H9 (cell line): Measurements from ENCODE around the gene GPRC5D. TPM values are rescaled to one million over a fixed set of nuclear protein-coding genes. Genes with fewer than 3 reads are reported as not detected.

ENCODE experiments used
- DNase-seq: peaks from one replicate; pipeline ENCODE4 v3.0.0-alpha.2; 2017
- H2AFZ ChIP-seq: one replicate; pipeline ENCODE4 v1.6.1; 2013; ENCODE audit warnings: mild to moderate bottlenecking, low read length, control low read depth, moderate library complexity
- H2AK5ac ChIP-seq: 2 replicates; pipeline ENCODE4 v1.6.1; 2013; ENCODE audit warnings: low read length, control low read depth, mixed read lengths; ENCODE audit not compliant: insufficient read length
- H2BK120ac ChIP-seq: one replicate; pipeline ENCODE4 v1.6.1; 2013; ENCODE audit warnings: low read depth, mild to moderate bottlenecking, low read length, control low read depth, inconsistent platforms; ENCODE audit not compliant: poor library complexity, severe bottlenecking
- H2BK12ac ChIP-seq: 2 replicates; pipeline ENCODE4 v1.6.1; 2013; ENCODE audit warnings: low read length, control low read depth, mixed read lengths, low read depth; ENCODE audit not compliant: insufficient read length
- H2BK15ac ChIP-seq: 2 replicates; pipeline ENCODE4 v1.6.1; 2013; ENCODE audit warnings: low read depth, low read length, control low read depth
- H2BK20ac ChIP-seq: one replicate; pipeline ENCODE4 v1.6.1; 2013; ENCODE audit warnings: low read depth, mild to moderate bottlenecking, low read length, control low read depth, inconsistent platforms; ENCODE audit not compliant: poor library complexity, severe bottlenecking
- H2BK5ac ChIP-seq: 2 replicates; pipeline ENCODE4 v1.6.1; 2013; ENCODE audit warnings: low read length, control low read depth, mixed read lengths; ENCODE audit not compliant: insufficient read length
- H3K14ac ChIP-seq: 2 replicates; pipeline ENCODE4 v1.6.1; 2013; ENCODE audit warnings: low read length, control low read depth; ENCODE audit not compliant: insufficient read depth
- H3K18ac ChIP-seq: 2 replicates; pipeline ENCODE4 v1.6.1; 2013; ENCODE audit warnings: low read depth, mild to moderate bottlenecking, mixed read lengths, low read length, control low read depth; ENCODE audit not compliant: insufficient read length
- H3K23ac ChIP-seq: 2 replicates; pipeline ENCODE4 v1.6.1; 2013; ENCODE audit warnings: low read length, control low read depth, mixed read lengths, low read depth; ENCODE audit not compliant: insufficient read length
- H3K23me2 ChIP-seq: 2 replicates; pipeline ENCODE4 v1.6.1; 2013; ENCODE audit warnings: low read depth, mild to moderate bottlenecking, mixed read lengths, low read length, control low read depth; ENCODE audit not compliant: insufficient read length, poor library complexity, severe bottlenecking
- H3K27ac ChIP-seq: 2 replicates; pipeline ENCODE4 v1.5.1; 2013; ENCODE audit warnings: low read length, control low read depth, mixed read lengths, low read depth; ENCODE audit not compliant: insufficient read length
- H3K27me3 ChIP-seq: 2 replicates; pipeline ENCODE4 v1.6.1; 2013; ENCODE audit warnings: low read length, control low read depth, inconsistent platforms; ENCODE audit not compliant: insufficient read depth
- H3K4ac ChIP-seq: 2 replicates; pipeline ENCODE4 v1.6.1; 2013; ENCODE audit warnings: low read depth, mild to moderate bottlenecking, control low read depth, inconsistent platforms, low read length, moderate library complexity
- H3K4me1 ChIP-seq: 2 replicates; pipeline ENCODE4 v1.6.1; 2013; ENCODE audit warnings: low read length, control low read depth, inconsistent platforms; ENCODE audit not compliant: insufficient read depth
- H3K4me2 ChIP-seq: 2 replicates; pipeline ENCODE4 v1.6.1; 2013; ENCODE audit warnings: low read length, control low read depth, mixed read lengths; ENCODE audit not compliant: insufficient read length, insufficient read depth
- H3K56ac ChIP-seq: 2 replicates; pipeline ENCODE4 v1.6.1; 2013; ENCODE audit warnings: low read depth, mild to moderate bottlenecking, mixed read lengths, low read length, control low read depth; ENCODE audit not compliant: insufficient read length
- H3K79me1 ChIP-seq: 2 replicates; pipeline ENCODE4 v1.6.1; 2013; ENCODE audit warnings: low read depth, mild to moderate bottlenecking, moderate library complexity, low read length, control low read depth, inconsistent platforms; ENCODE audit not compliant: insufficient read depth, poor library complexity, severe bottlenecking
- H3K79me2 ChIP-seq: 2 replicates; pipeline ENCODE4 v1.6.1; 2013; ENCODE audit warnings: low read length, control low read depth, inconsistent platforms; ENCODE audit not compliant: insufficient read depth
- H3K9ac ChIP-seq: 2 replicates; pipeline ENCODE4 v1.6.1; 2013; ENCODE audit warnings: low read length, control low read depth, mixed read lengths; ENCODE audit not compliant: insufficient read length; ENCODE audit errors: extremely low read depth
- H3K9me3 ChIP-seq: one replicate; pipeline ENCODE4 v1.6.1; 2013; ENCODE audit warnings: low read depth, low read length, inconsistent platforms; ENCODE audit not compliant: control insufficient read depth
- H3T11ph ChIP-seq: one replicate; pipeline ENCODE4 v1.6.1; 2013; ENCODE audit warnings: mild to moderate bottlenecking, low read length, control low read depth, inconsistent platforms
- H4K20me1 ChIP-seq: one replicate; pipeline ENCODE4 v1.6.1; 2013; ENCODE audit not compliant: control insufficient read depth, insufficient read length, insufficient read depth
- H4K5ac ChIP-seq: 2 replicates; pipeline ENCODE4 v1.6.1; 2013; ENCODE audit warnings: low read depth, mild to moderate bottlenecking, mixed read lengths, low read length, control low read depth; ENCODE audit not compliant: insufficient read length
- H4K8ac ChIP-seq: replicated peaks from 2 replicates; pipeline ENCODE4 v1.6.1; 2013; ENCODE audit warnings: low read length, control low read depth, mixed read lengths, low read depth; ENCODE audit not compliant: insufficient read length
- H4K91ac ChIP-seq: 2 replicates; pipeline ENCODE4 v1.6.1; 2013; ENCODE audit warnings: low read depth, mild to moderate bottlenecking, moderate library complexity, mixed read lengths, low read length, control low read depth; ENCODE audit not compliant: insufficient read length
- H3K27ac Mint-ChIP-seq, 3 experiments: 2 replicates in 2 of 3; 3 replicates in 1 of 3; pipeline ENCODE4 v1.8.0; 2020 to 2021; ENCODE audit warnings: mixed read lengths in 3 of 3, mild to moderate bottlenecking in 1 of 3, moderate library complexity in 1 of 3
- H3K27me3 Mint-ChIP-seq: 2 replicates; pipeline ENCODE4 v1.8.0; 2021; ENCODE audit warnings: low read depth, mild to moderate bottlenecking, moderate library complexity, mixed read lengths
- H3K36me3 Mint-ChIP-seq, 3 experiments: 2 replicates in 2 of 3; 3 replicates in 1 of 3; pipeline ENCODE4 v1.8.0; 2020 to 2021; ENCODE audit warnings: low read depth in 3 of 3, mixed read lengths in 3 of 3; ENCODE audit not compliant: insufficient read depth in 1 of 3
- H3K4me1 Mint-ChIP-seq, 2 experiments: 2 replicates each; pipeline ENCODE4 v1.8.0; 2020; ENCODE audit warnings: mixed read lengths in 2 of 2
- H3K4me3 Mint-ChIP-seq, 2 experiments: 2 replicates in 1 of 2; 3 replicates in 1 of 2; pipeline ENCODE4 v1.8.0; 2020 to 2021; ENCODE audit warnings: mild to moderate bottlenecking in 2 of 2, mixed read lengths in 2 of 2, moderate library complexity in 1 of 2
- H3K9me3 Mint-ChIP-seq, 2 experiments: 2 replicates in 1 of 2; 3 replicates in 1 of 2; pipeline ENCODE4 v1.8.0; 2020; ENCODE audit warnings: mild to moderate bottlenecking in 2 of 2, mixed read lengths in 2 of 2, moderate library complexity in 1 of 2
- CTCF ChIP-seq: fragments of 200-600 bp; sonication (generic); conservative IDR thresholded peaks from 3 replicates; pipeline ENCODE4 v1.8.0; 2021; ENCODE audit warnings: antibody characterized with exemption, mild to moderate bottlenecking
- WGBS: extraction: QIAGEN DNeasy Blood & Tissue Kit; methylation state at CpG from one replicate; pipeline ENCODE4 v1.1.7; 2013; ENCODE audit warnings: missing lambda C conversion rate, low lambda C conversion rate, mixed read lengths; ENCODE audit not compliant: insufficient read length; ENCODE audit errors: extremely low coverage; 5-methylcytosine and 5-hydroxymethylcytosine counted together
- total RNA-seq: library from RNA; stranded (reverse); gene quantifications from 2 replicates; pipeline ENCODE4 v1.2.1, GENCODE V29; 2021

The GPRC5D gene
- total RNA-seq, 1 experiment from 2014 or later = not detected

GRCh38 chr12:12992418-12993130 is 40.6 kb upstream of the GPRC5D start:
- no peak overlapping the region for H3K4me2 ChIP-seq
- no peaks in the 10 kb centered on the region for H3K79me1 ChIP-seq
- H2BK12ac ChIP-seq = no peak overlapping the region
- no peak overlapping the region for H3K9ac ChIP-seq
- no peak overlapping the region for H4K91ac ChIP-seq
- Mint-ChIP-seq H3K4me3 (no peak overlapping the region; a peak in 1 of 5 replicates), H3K36me3 (peaks cover 7 to 15% (median 14%) of the 10 kb centered on the region in 3 experiments; a peak in 6 of 7 replicates), H3K9me3 (no peaks in the 10 kb centered on the region), H3K27me3 (no peaks in the 10 kb centered on the region), H3K4me1 (peaks cover 37 to 40% of the 10 kb centered on the region in 2 experiments), H3K27ac (peak overlapping the region; percentile 11 to 72 (median 45); a peak in 2 of 7 replicates)
- no peak overlapping the region for H3T11ph ChIP-seq
- H3K27ac ChIP-seq = no peak overlapping the region
- no peaks in the 10 kb centered on the region for H3K23me2 ChIP-seq
- no peaks in the 10 kb centered on the region for H3K9me3 ChIP-seq
- H3K4me1 ChIP-seq = peaks cover 7% of the 10 kb centered on the region; the same call in 1 of the 2 replicates
- H3K27me3 ChIP-seq = no peaks in the 10 kb centered on the region
- H3K14ac ChIP-seq = no peak overlapping the region
- TF ChIP-seq CTCF = no peak
- H2BK5ac ChIP-seq = no peak overlapping the region
- no peak overlapping the region for H4K8ac ChIP-seq
- no CpG with 5 or more reads among the region's 8 CpGs for WGBS
- H2BK20ac ChIP-seq = no peak overlapping the region
- no peak for DNase-seq
- no peak overlapping the region for H3K56ac ChIP-seq
- H2BK120ac ChIP-seq = no peak overlapping the region
- no peaks in the 10 kb centered on the region for H4K20me1 ChIP-seq
- H2AK5ac ChIP-seq = no peak overlapping the region
- H2BK15ac ChIP-seq = no peak overlapping the region
- no peak overlapping the region for H3K23ac ChIP-seq
- no peak overlapping the region for H4K5ac ChIP-seq
- H3K79me2 ChIP-seq = no peaks in the 10 kb centered on the region; the same call in 1 of the 2 replicates
- H3K18ac ChIP-seq = no peak overlapping the region
- no peak overlapping the region for H2AFZ ChIP-seq
- H3K4ac ChIP-seq = no peak overlapping the region
